Cardiac fibroblast (primary cell): ENCODE results near the gene SYTL5.

ENCODE experiments used
- DNase-seq, 2 donors: peaks; one replicate each; pipeline versions ENCODE4 v3.0.0 to v3.0.0-alpha.2; 2010; ENCODE audit warnings: low read depth in 2 of 2
- H3K4me3 ChIP-seq, 2 donors: replicated peaks in 1 of 2; 1 replicate in 1 of 2; 2 replicates in 1 of 2; pipeline ENCODE4 v1.5.1; 2011; ENCODE audit warnings: low read depth in 2 of 2, low read length in 2 of 2, mild to moderate bottlenecking in 2 of 2, moderate library complexity in 1 of 2
- CTCF ChIP-seq: IDR thresholded peaks from one replicate; pipeline ENCODE4 v1.5.1; 2011; ENCODE audit warnings: low read depth, mild to moderate bottlenecking, low read length, inconsistent platforms

SYTL5 gene

GRCh38 chrX:38009641-38010040 is 3.3 kb downstream of the SYTL5 start:
- no peak for TF ChIP-seq CTCF
- DNase-seq = no peak
- no peak overlapping the region for H3K4me3 ChIP-seq

GRCh38 chrX:38018766-38019425 is 12.5 kb downstream of the SYTL5 start:
- H3K4me3 ChIP-seq = no peak overlapping the region
- no peak for TF ChIP-seq CTCF
- DNase-seq = peak in 1 of 2 donors; percentile 57

- TF ChIP-seq CTCF = no peak
- no peak for DNase-seq
- H3K4me3 ChIP-seq = no peak overlapping the region
Measured at GRCh38 chrX:38028300-38028699, 21.9 kb downstream of the SYTL5 start.

- DNase-seq = peak in 1 of 2 donors; percentile 30
- no peak for TF ChIP-seq CTCF
- H3K4me3 ChIP-seq = no peak overlapping the region
Measured at GRCh38 chrX:38036466-38036865, 30.1 kb downstream of the SYTL5 start.

GRCh38 chrX:38038501-38038900 is 32.1 kb downstream of the SYTL5 start:
- no peak overlapping the region for H3K4me3 ChIP-seq
- TF ChIP-seq CTCF = no peak

GRCh38 chrX:38041237-38041636 is 34.9 kb downstream of the SYTL5 start:
- DNase-seq = no peak
- TF ChIP-seq CTCF = no peak
- H3K4me3 ChIP-seq = no peak overlapping the region

More at GRCh38 chrX:38038501-38038900, 32.1 kb downstream of the SYTL5 start:
- DNase-seq = no peak

GRCh38 chrX:38044701-38045100 is 38.3 kb downstream of the SYTL5 start:
- TF ChIP-seq CTCF = no peak
- DNase-seq = no peak
- H3K4me3 ChIP-seq = no peak overlapping the region
